HCT116 (cell line): Measurements from ENCODE around the gene CDKN1C. TPM values are rescaled to one million over a fixed set of nuclear protein-coding genes. Genes with fewer than 3 reads are reported as not detected.

Experiments used
- ATAC-seq: fragments of 200-7000 bp; cut with Tn5 transposase; 2 replicates; pipeline ENCODE4 v1.9.1; 2020; ENCODE audit warnings: mild to moderate bottlenecking, moderate library complexity
- BruUV-seq: library from RNA; stranded (reverse); fragments of 400-500 nt; replicated peaks from 2 replicates; lab custom pipeline; 2021; lab: Mats Ljungman, UMichigan
- CTCF ChIA-PET: fragments of 300-600 bp; sonication (Branson Sonifier 250); formaldehyde crosslinking; loops from one replicate; lab custom pipeline; 2021; ENCODE audit warnings: antibody characterized with exemption; lab: Charles Lee
- POLR2A ChIA-PET: fragments of 300-600, 350-600 bp; sonication (Branson Sonifier 250); formaldehyde crosslinking; loops from one replicate; lab custom pipeline; 2021; ENCODE audit warnings: antibody characterized with exemption; lab: Charles Lee
- RAD21 ChIA-PET, 2 experiments: fragments of 300-600 bp; sonication (Branson Sonifier 250); formaldehyde crosslinking; loops; one replicate each; lab custom pipeline; 2023; ENCODE audit warnings: low total read pairs in 2 of 2; ENCODE audit not compliant: uncharacterized antibody in 2 of 2, unreplicated experiment in 2 of 2, low non-redundant PET in 1 of 2; lab: Charles Lee
- DNase-seq: peaks from one replicate; pipeline ENCODE4 v3.0.0-alpha.2; 2010; ENCODE audit warnings: low read depth, low spot score
- H2AFZ ChIP-seq: fragments of 200-600 bp; shearing (Covaris generic), sonication (generic); 2 replicates; pipeline ENCODE4 v1.6.1; 2017; ENCODE audit warnings: low read depth, mixed run types, mixed read lengths, antibody characterized with exemption, low read length; ENCODE audit not compliant: poor library complexity, severe bottlenecking
- H3K27ac ChIP-seq: 2 replicates; pipeline ENCODE4 v1.5.1; 2012; ENCODE audit warnings: low read depth, low read length
- H3K27me3 ChIP-seq: fragments of 200-600 bp; sonication (generic); 2 replicates; pipeline ENCODE4 v1.6.1; 2016; ENCODE audit warnings: mixed run types, low read length, mixed read lengths; ENCODE audit not compliant: insufficient read depth
- H3K36me3 ChIP-seq, 2 experiments: fragments of 200-500 bp in 1 of 2; fragments of 200-600 bp in 1 of 2; sonication (Bioruptor generic) in 1 of 2; sonication (generic) in 1 of 2; 2 replicates each; pipeline versions ENCODE4 v1.5.1 to v1.6.1; 2014 to 2016; ENCODE audit warnings: low read length in 2 of 2, inconsistent platforms in 1 of 2, mixed read lengths in 1 of 2, mixed run types in 1 of 2; ENCODE audit not compliant: insufficient read depth in 2 of 2, control insufficient read depth in 1 of 2
- H3K4me1 ChIP-seq, 2 experiments: fragments of 200-600 bp in 1 of 2; sonication (generic) in 1 of 2; 2 replicates each; pipeline versions ENCODE4 v1.5.1 to v1.6.1; 2012 to 2017; ENCODE audit warnings: low read length in 2 of 2, inconsistent platforms in 1 of 2, mild to moderate bottlenecking in 1 of 2, mixed read lengths in 1 of 2, mixed run types in 1 of 2, moderate library complexity in 1 of 2; ENCODE audit not compliant: insufficient read depth in 2 of 2, control insufficient read depth in 1 of 2
- H3K4me2 ChIP-seq: fragments of 200-600 bp; sonication (generic); 2 replicates; pipeline ENCODE4 v1.6.1; 2017; ENCODE audit warnings: mixed run types, low read length, mixed read lengths
- H3K4me3 ChIP-seq, 2 experiments: fragments of 200-600 bp in 1 of 2; sonication (generic) in 1 of 2; replicated peaks in 1 of 2; 2 replicates each; pipeline ENCODE4 v1.5.1; 2011 to 2016; ENCODE audit warnings: low read length in 2 of 2, control low read depth in 1 of 2, low read depth in 1 of 2, mild to moderate bottlenecking in 1 of 2, mixed read lengths in 1 of 2, mixed run types in 1 of 2
- H3K79me2 ChIP-seq: fragments of 200-600 bp; sonication (generic); 2 replicates; pipeline ENCODE4 v1.6.1; 2017; ENCODE audit warnings: mild to moderate bottlenecking, mixed run types, low read length, moderate library complexity, mixed read lengths; ENCODE audit not compliant: insufficient read depth
- H3K9ac ChIP-seq: fragments of 200-600 bp; sonication (generic); 2 replicates; pipeline ENCODE4 v1.6.1; 2016; ENCODE audit warnings: low read length, mixed read lengths
- H3K9me2 ChIP-seq: fragments of 200-600 bp; sonication (generic), shearing (Covaris generic); 2 replicates; pipeline ENCODE4 v1.6.1; 2017; ENCODE audit warnings: mixed run types, mild to moderate bottlenecking, moderate library complexity; ENCODE audit not compliant: insufficient read depth
- H3K9me3 ChIP-seq, 2 experiments: fragments of 200-500 bp in 1 of 2; fragments of 200-600 bp in 1 of 2; sonication (Bioruptor generic) in 1 of 2; sonication (generic) in 1 of 2; 2 replicates each; pipeline ENCODE4 v1.6.1; 2014 to 2017; ENCODE audit warnings: low read length in 2 of 2, mixed read lengths in 2 of 2, inconsistent platforms in 1 of 2, low read depth in 1 of 2, mild to moderate bottlenecking in 1 of 2, mixed run types in 1 of 2, moderate library complexity in 1 of 2; ENCODE audit not compliant: control insufficient read depth in 1 of 2, insufficient read depth in 1 of 2
- H4K20me1 ChIP-seq: fragments of 200-600 bp; sonication (generic), shearing (Covaris generic); 2 replicates; pipeline ENCODE4 v1.6.1; 2017; ENCODE audit warnings: mixed run types, mild to moderate bottlenecking, moderate library complexity; ENCODE audit not compliant: insufficient read depth
- CBX3 ChIP-seq: IDR thresholded peaks from 2 replicates; pipeline ENCODE4 v1.6.1; 2012; ENCODE audit warnings: low read depth
- CEBPB ChIP-seq: IDR thresholded peaks from 2 replicates; pipeline ENCODE4 v1.6.1; 2012; ENCODE audit warnings: low read depth
- ELF1 ChIP-seq: IDR thresholded peaks from 2 replicates; pipeline ENCODE4 v1.6.1; 2012; ENCODE audit warnings: low read depth, borderline replicate concordance
- POLR2A ChIP-seq: IDR thresholded peaks from 2 replicates; pipeline ENCODE4 v1.7.0; 2011; ENCODE audit warnings: borderline replicate concordance; ENCODE audit not compliant: insufficient read depth, insufficient read length; ENCODE audit errors: extremely low read depth
- RAD21 ChIP-seq: IDR thresholded peaks from 2 replicates; pipeline ENCODE4 v1.6.1; 2012; ENCODE audit warnings: low read depth, mild to moderate bottlenecking
- YY1 ChIP-seq: IDR thresholded peaks from 2 replicates; pipeline ENCODE4 v1.6.1; 2011; ENCODE audit warnings: low read length, low read depth, moderate library complexity, mild to moderate bottlenecking; ENCODE audit not compliant: insufficient replicate concordance; ENCODE audit errors: extremely low read depth
- ZBTB33 ChIP-seq: IDR thresholded peaks from 2 replicates; pipeline ENCODE4 v1.6.1; 2011; ENCODE audit warnings: mild to moderate bottlenecking, low read length, moderate library complexity; ENCODE audit not compliant: insufficient replicate concordance; ENCODE audit errors: extremely low read depth
- intact Hi-C: fragments of 100-400 bp; cut with micrococcal nuclease; formaldehyde crosslinking; loops from 2 replicates; pipeline ENCODE4 v1.10.0; 2022
- total RNA-seq: library from RNA; stranded (reverse); gene quantifications from one replicate; pipeline ENCODE4 v1.2.1, GENCODE V29; 2021; ENCODE audit not compliant: unreplicated experiment
- TF ChIP-seq, protein P1 (sequence below): IDR thresholded peaks from 2 replicates; pipeline ENCODE4 v1.6.1; 2012
- TF ChIP-seq, protein P2 (sequence below): IDR thresholded peaks from 2 replicates; pipeline ENCODE4 v1.6.1; 2012; ENCODE audit warnings: low read depth

Gene CDKN1C
- total RNA-seq, 1 experiment from 2014 or later: 24.0 TPM

- Histone ChIP-seq H2AFZ (no peak overlapping the region), H3K36me3 (no peaks in the 10 kb centered on the region), H3K4me1 (peaks cover 38 to 51% of the 10 kb centered on the region in 2 experiments), H3K9me3 (no peaks in the 10 kb centered on the region), H3K9ac (peak overlapping the region; percentile 72), H3K27me3 (no peaks in the 10 kb centered on the region), H3K79me2 (no peaks in the 10 kb centered on the region), H3K4me3 (peak overlapping the region; percentile 70 to 76), H3K9me2 (no peaks in the 10 kb centered on the region), H3K4me2 (peak overlapping the region; percentile 99), H3K27ac (peak overlapping the region; percentile 86), H4K20me1 (no peaks in the 10 kb centered on the region)
- DNase-seq (no peak), ATAC-seq (peak; percentile 45)
- POLR2A ChIA-PET: interaction anchor here (0.8 to 3.6 kb wide), 4 partner anchors 8 to 25 kb away, joined by 3 to 21 read pairs (median 9); partner anchors contain the start of gene PHLDA2
- intact Hi-C loops: no loop called here
- TF ChIP-seq CEBPB (no peak), RAD21 (no peak), POLR2A (no peak), CBX3 (no peak), ELF1 (no peak), ZBTB33 (no peak), YY1 (no peak)
- TF ChIP-seq, protein P1, sequence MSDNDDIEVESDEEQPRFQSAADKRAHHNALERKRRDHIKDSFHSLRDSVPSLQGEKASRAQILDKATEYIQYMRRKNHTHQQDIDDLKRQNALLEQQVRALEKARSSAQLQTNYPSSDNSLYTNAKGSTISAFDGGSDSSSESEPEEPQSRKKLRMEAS: no peak
- TF ChIP-seq, protein P2, sequence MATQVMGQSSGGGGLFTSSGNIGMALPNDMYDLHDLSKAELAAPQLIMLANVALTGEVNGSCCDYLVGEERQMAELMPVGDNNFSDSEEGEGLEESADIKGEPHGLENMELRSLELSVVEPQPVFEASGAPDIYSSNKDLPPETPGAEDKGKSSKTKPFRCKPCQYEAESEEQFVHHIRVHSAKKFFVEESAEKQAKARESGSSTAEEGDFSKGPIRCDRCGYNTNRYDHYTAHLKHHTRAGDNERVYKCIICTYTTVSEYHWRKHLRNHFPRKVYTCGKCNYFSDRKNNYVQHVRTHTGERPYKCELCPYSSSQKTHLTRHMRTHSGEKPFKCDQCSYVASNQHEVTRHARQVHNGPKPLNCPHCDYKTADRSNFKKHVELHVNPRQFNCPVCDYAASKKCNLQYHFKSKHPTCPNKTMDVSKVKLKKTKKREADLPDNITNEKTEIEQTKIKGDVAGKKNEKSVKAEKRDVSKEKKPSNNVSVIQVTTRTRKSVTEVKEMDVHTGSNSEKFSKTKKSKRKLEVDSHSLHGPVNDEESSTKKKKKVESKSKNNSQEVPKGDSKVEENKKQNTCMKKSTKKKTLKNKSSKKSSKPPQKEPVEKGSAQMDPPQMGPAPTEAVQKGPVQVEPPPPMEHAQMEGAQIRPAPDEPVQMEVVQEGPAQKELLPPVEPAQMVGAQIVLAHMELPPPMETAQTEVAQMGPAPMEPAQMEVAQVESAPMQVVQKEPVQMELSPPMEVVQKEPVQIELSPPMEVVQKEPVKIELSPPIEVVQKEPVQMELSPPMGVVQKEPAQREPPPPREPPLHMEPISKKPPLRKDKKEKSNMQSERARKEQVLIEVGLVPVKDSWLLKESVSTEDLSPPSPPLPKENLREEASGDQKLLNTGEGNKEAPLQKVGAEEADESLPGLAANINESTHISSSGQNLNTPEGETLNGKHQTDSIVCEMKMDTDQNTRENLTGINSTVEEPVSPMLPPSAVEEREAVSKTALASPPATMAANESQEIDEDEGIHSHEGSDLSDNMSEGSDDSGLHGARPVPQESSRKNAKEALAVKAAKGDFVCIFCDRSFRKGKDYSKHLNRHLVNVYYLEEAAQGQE: no peak
- CTCF ChIA-PET: interaction anchor here (2.9 to 5.0 kb wide), 2 partner anchors 13 to 26 kb away, joined by 13 to 32 read pairs; partner anchors contain the start of gene PHLDA2
- no TSS peak for BruUV-seq
- RAD21 ChIA-PET: interaction anchor here in 1 of 2 experiments (0.8 kb wide), 1 partner anchor 26 kb away, joined by 3 read pairs; no protein-coding TSS in a partner anchor
These were observed 18.8 kb upstream of the CDKN1C start for GRCh38 chr11:2904153-2905052.
